Fibroblast of lung (primary cell): Measurements from ENCODE around the gene GABRB3.

Experiments used
- EZH2 ChIP-seq: IDR thresholded peaks from 2 replicates; pipeline ENCODE4 v1.5.1; 2012; ENCODE audit warnings: low read length, control low read depth, mild to moderate bottlenecking; ENCODE audit errors: missing control alignments
- TF ChIP-seq, protein P1 (sequence below), 2 donors: IDR thresholded peaks in 1 of 2; conservative IDR thresholded peaks in 1 of 2; 1 replicate in 1 of 2; 2 replicates in 1 of 2; pipeline ENCODE4 v1.5.1; 2011 to 2012; ENCODE audit warnings: low read length in 2 of 2, control low read depth in 1 of 2, inconsistent platforms in 1 of 2, low read depth in 1 of 2, mild to moderate bottlenecking in 1 of 2

DNA sequence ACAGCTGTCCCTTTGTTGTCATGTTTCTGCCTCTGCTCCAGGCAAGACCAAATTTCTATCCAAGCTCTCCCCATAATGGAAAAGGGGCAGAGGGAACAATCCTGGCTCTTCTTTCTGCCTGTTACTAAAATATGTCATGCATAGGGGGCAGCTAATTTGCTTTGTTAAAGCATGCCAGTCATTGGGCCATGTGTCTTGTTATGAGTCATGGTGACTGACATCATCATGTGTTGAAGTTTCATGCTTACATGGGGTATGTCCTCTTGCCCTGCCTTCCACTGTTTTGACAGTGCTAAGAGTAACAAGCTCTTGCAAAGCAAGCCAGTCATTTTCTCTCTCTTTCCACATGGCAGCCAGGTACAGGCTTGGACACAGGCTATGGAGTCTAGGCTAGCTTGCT, 268.9 kb downstream of the GABRB3 start:
- TF ChIP-seq, protein P1, sequence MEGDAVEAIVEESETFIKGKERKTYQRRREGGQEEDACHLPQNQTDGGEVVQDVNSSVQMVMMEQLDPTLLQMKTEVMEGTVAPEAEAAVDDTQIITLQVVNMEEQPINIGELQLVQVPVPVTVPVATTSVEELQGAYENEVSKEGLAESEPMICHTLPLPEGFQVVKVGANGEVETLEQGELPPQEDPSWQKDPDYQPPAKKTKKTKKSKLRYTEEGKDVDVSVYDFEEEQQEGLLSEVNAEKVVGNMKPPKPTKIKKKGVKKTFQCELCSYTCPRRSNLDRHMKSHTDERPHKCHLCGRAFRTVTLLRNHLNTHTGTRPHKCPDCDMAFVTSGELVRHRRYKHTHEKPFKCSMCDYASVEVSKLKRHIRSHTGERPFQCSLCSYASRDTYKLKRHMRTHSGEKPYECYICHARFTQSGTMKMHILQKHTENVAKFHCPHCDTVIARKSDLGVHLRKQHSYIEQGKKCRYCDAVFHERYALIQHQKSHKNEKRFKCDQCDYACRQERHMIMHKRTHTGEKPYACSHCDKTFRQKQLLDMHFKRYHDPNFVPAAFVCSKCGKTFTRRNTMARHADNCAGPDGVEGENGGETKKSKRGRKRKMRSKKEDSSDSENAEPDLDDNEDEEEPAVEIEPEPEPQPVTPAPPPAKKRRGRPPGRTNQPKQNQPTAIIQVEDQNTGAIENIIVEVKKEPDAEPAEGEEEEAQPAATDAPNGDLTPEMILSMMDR (conservative IDR thresholded peaks at IDR 0.05 in 1 of 2, IDR thresholded peaks at IDR 0.05 in 1 of 2; ENCODE audit: low read depth in 1 of 2, low read length in 2 of 2): no peak
- TF ChIP-seq EZH2: no peak
